GM23338 (cell line): ENCODE measurements around the gene RBM19. TPM values are rescaled to one million over a fixed set of nuclear protein-coding genes. Genes with fewer than 3 reads are reported as not detected.

Experiments used
- polyA plus RNA-seq: library from polyadenylated mRNA; unstranded; fragments of >200 nt; fragmentation: Nextera tagmentation; extraction: Ambion mirVana; gene quantifications from 2 replicates; pipeline ENCODE4 v1.2.1, GENCODE V29; 2016
- small RNA-seq: library from RNA; depleted of rRNA; stranded (forward); fragments of <200 nt; gene quantifications from one replicate; pipeline ENCODE3, GENCODE V24; 2014; ENCODE audit warnings: low replicate concordance
- total RNA-seq: library from RNA; depleted of rRNA; stranded (reverse); fragments of >200 nt; shearing (Covaris generic); gene quantifications from 2 replicates; pipeline ENCODE4 v1.2.3, GENCODE V29; 2014

RBM19 gene
- total and polyA plus RNA-seq, 2 experiments from 2014 or later, result 43.4 to 56.7 TPM

Small RNA genes lying within 50 kb of the gene (small RNA-seq; reads per million reads assigned to genes)
- gene DYNLL1P4, result not detected
